Parathyroid adenoma (tissue), 2 donors: ENCODE results near the gene EREG.

Source experiments
- H2AFZ ChIP-seq: fragments of 300-600 bp; sonication (generic); one replicate; pipeline ENCODE4 v1.7.0; 2017; ENCODE audit warnings: antibody characterized with exemption, mild to moderate bottlenecking
- H3K27ac ChIP-seq: fragments of 300-600 bp; sonication (generic); one replicate; pipeline ENCODE4 v1.7.0; 2017
- H3K27me3 ChIP-seq: fragments of 300-600 bp; sonication (generic); one replicate; pipeline ENCODE4 v1.7.0; 2017; ENCODE audit warnings: low read length; ENCODE audit not compliant: control insufficient read depth, insufficient read depth
- H3K36me3 ChIP-seq: fragments of 300-600 bp; sonication (generic); one replicate; pipeline ENCODE4 v1.7.0; 2017; ENCODE audit warnings: low read length; ENCODE audit not compliant: control insufficient read depth, insufficient read depth
- H3K4me1 ChIP-seq: fragments of 300-600 bp; sonication (generic); one replicate; pipeline ENCODE4 v1.7.0; 2017; ENCODE audit warnings: control low read depth
- H3K4me2 ChIP-seq: fragments of 300-600 bp; sonication (generic); one replicate; pipeline ENCODE4 v1.7.0; 2017; ENCODE audit warnings: low read length
- H3K4me3 ChIP-seq: fragments of 300-600 bp; sonication (generic); one replicate; pipeline ENCODE4 v1.7.0; 2017; ENCODE audit warnings: low read depth, low read length
- H3K79me2 ChIP-seq: fragments of 300-600 bp; sonication (generic); one replicate; pipeline ENCODE4 v1.7.0; 2017; ENCODE audit warnings: control low read depth
- H3K9ac ChIP-seq: fragments of 300-600 bp; sonication (generic); one replicate; pipeline ENCODE4 v1.7.0; 2017; ENCODE audit warnings: mild to moderate bottlenecking
- H3K9me3 ChIP-seq: fragments of 300-600 bp; sonication (generic); one replicate; pipeline ENCODE4 v1.7.0; 2017; ENCODE audit warnings: low read length; ENCODE audit not compliant: control insufficient read depth
- CTCF ChIP-seq: fragments of 300-600 bp; sonication (generic); IDR thresholded peaks from one replicate; pipeline ENCODE4 v1.7.0; 2017; ENCODE audit warnings: antibody characterized with exemption, mild to moderate bottlenecking
- donor health status: primary hyperparathyroidism.

The EREG gene

GRCh38 chr4:74366367-74366911 is 1.5 kb downstream of the EREG start:
- peaks cover 6% of the 10 kb centered on the region for H3K27me3 ChIP-seq
- no peaks in the 10 kb centered on the region for H3K4me1 ChIP-seq
- H3K4me2 ChIP-seq, result no peak overlapping the region
- no peaks in the 10 kb centered on the region for H3K36me3 ChIP-seq
- H2AFZ ChIP-seq, result no peak overlapping the region
- H3K79me2 ChIP-seq, result no peaks in the 10 kb centered on the region
- no peaks in the 10 kb centered on the region for H3K9me3 ChIP-seq
- H3K27ac ChIP-seq, result no peak overlapping the region
- no peak overlapping the region for H3K9ac ChIP-seq
- no peak overlapping the region for H3K4me3 ChIP-seq
- no peak for TF ChIP-seq CTCF

- Histone ChIP-seq H3K9ac (no peak overlapping the region), H3K4me2 (no peak overlapping the region), H3K9me3 (no peaks in the 10 kb centered on the region), H2AFZ (no peak overlapping the region), H3K4me3 (no peak overlapping the region), H3K27me3 (peaks cover 6% of the 10 kb centered on the region), H3K27ac (no peak overlapping the region), H3K36me3 (no peaks in the 10 kb centered on the region), H3K79me2 (no peaks in the 10 kb centered on the region), H3K4me1 (no peaks in the 10 kb centered on the region)
- no peak for TF ChIP-seq CTCF
Measured at GRCh38 chr4:74367656-74368290, 2.8 kb downstream of the EREG start.

- Histone ChIP-seq H2AFZ (no peak overlapping the region), H3K9ac (no peak overlapping the region)
- no peak for TF ChIP-seq CTCF
Measured at GRCh38 chr4:74368596-74368995, 3.7 kb downstream of the EREG start.

GRCh38 chr4:74369855-74370254 is 4.9 kb downstream of the EREG start:
- Histone ChIP-seq H3K27me3 (peaks cover 4% of the 10 kb centered on the region), H3K79me2 (no peaks in the 10 kb centered on the region), H3K9ac (no peak overlapping the region), H3K27ac (no peak overlapping the region), H3K4me2 (no peak overlapping the region), H3K36me3 (no peaks in the 10 kb centered on the region), H3K4me3 (no peak overlapping the region), H2AFZ (no peak overlapping the region), H3K4me1 (no peaks in the 10 kb centered on the region), H3K9me3 (no peaks in the 10 kb centered on the region)
- TF ChIP-seq CTCF, result no peak

More at GRCh38 chr4:74368596-74368995, 3.7 kb downstream of the EREG start:
- Histone ChIP-seq H3K36me3 (no peaks in the 10 kb centered on the region), H3K79me2 (no peaks in the 10 kb centered on the region), H3K27ac (no peak overlapping the region), H3K4me3 (no peak overlapping the region), H3K27me3 (peaks cover 6% of the 10 kb centered on the region), H3K4me1 (no peaks in the 10 kb centered on the region), H3K4me2 (no peak overlapping the region), H3K9me3 (no peaks in the 10 kb centered on the region)

GRCh38 chr4:74370912-74371311 is 6.0 kb downstream of the EREG start:
- Histone ChIP-seq H3K9ac (no peak overlapping the region), H3K4me2 (no peak overlapping the region), H2AFZ (no peak overlapping the region), H3K9me3 (no peaks in the 10 kb centered on the region), H3K27me3 (no peaks in the 10 kb centered on the region), H3K4me1 (no peaks in the 10 kb centered on the region), H3K36me3 (no peaks in the 10 kb centered on the region), H3K79me2 (no peaks in the 10 kb centered on the region), H3K4me3 (no peak overlapping the region), H3K27ac (no peak overlapping the region)
- no peak for TF ChIP-seq CTCF
